Measurements from ENCODE around the gene UTF1.
"Not testable (repeated sequence)": the region's sequence is repeated elsewhere in the genome, so short reads cannot be mapped to it uniquely, and the experiment has no call there.

Gene UTF1

GRCh38 chr10:133219782-133220181, 10.2 kb upstream of the UTF1 start:
- DNase-seq (ENCODE audit: extremely low read depth, low read depth), result no peak
- H3K4me3 ChIP-seq (replicated peaks; ENCODE audit: low read depth, low read length), result no peak overlapping the region
- no peak for TF ChIP-seq CTCF (IDR thresholded peaks at IDR 0.05; ENCODE audit: low read depth, low read length, missing control alignments)

- TF ChIP-seq CTCF (IDR thresholded peaks at IDR 0.05; ENCODE audit: low read depth, low read length, missing control alignments), result no peak
- H3K4me3 ChIP-seq (replicated peaks; ENCODE audit: low read depth, low read length), result no peak overlapping the region
- DNase-seq (ENCODE audit: extremely low read depth, low read depth), result no peak
Observed at GRCh38 chr10:133221331-133221730, 8.7 kb upstream of the UTF1 start.

- not testable (repeated sequence) for DNase-seq (ENCODE audit: extremely low read depth, low read depth)
Observed at GRCh38 chr10:133221756-133222155, 8.3 kb upstream of the UTF1 start.

GRCh38 chr10:133224076-133224475, 5.9 kb upstream of the UTF1 start:
- no peak for DNase-seq (ENCODE audit: extremely low read depth, low read depth)

More at GRCh38 chr10:133221756-133222155, 8.3 kb upstream of the UTF1 start:
- not testable (repeated sequence) for H3K4me3 ChIP-seq (replicated peaks; ENCODE audit: low read depth, low read length)

GRCh38 chr10:133224756-133225372, 5.2 kb upstream of the UTF1 start:
- TF ChIP-seq CTCF (IDR thresholded peaks at IDR 0.05; ENCODE audit: low read depth, low read length, missing control alignments), result no peak
- DNase-seq (ENCODE audit: extremely low read depth, low read depth), result no peak

More at GRCh38 chr10:133224076-133224475, 5.9 kb upstream of the UTF1 start:
- no peak overlapping the region for H3K4me3 ChIP-seq (replicated peaks; ENCODE audit: low read depth, low read length)
- no peak for TF ChIP-seq CTCF (IDR thresholded peaks at IDR 0.05; ENCODE audit: low read depth, low read length, missing control alignments)

GRCh38 chr10:133225707-133226191, 4.3 kb upstream of the UTF1 start:
- TF ChIP-seq CTCF (IDR thresholded peaks at IDR 0.05; ENCODE audit: low read depth, low read length, missing control alignments), result no peak
- H3K4me3 ChIP-seq (replicated peaks; ENCODE audit: low read depth, low read length), result no peak overlapping the region
- DNase-seq (ENCODE audit: extremely low read depth, low read depth), result no peak

More at GRCh38 chr10:133224756-133225372, 5.2 kb upstream of the UTF1 start:
- no peak overlapping the region for H3K4me3 ChIP-seq (replicated peaks; ENCODE audit: low read depth, low read length)

- no peak overlapping the region for H3K4me3 ChIP-seq (replicated peaks; ENCODE audit: low read depth, low read length)
- TF ChIP-seq CTCF (IDR thresholded peaks at IDR 0.05; ENCODE audit: low read depth, low read length, missing control alignments), result no peak
- no peak for DNase-seq (ENCODE audit: extremely low read depth, low read depth)
Observed at GRCh38 chr10:133226251-133226808, 3.7 kb upstream of the UTF1 start.

All from HFF-Myc (cell line).